Esophagus (tissue), 2 donors: ENCODE results near the gene SEMA5A. TPM values are rescaled to one million over a fixed set of nuclear protein-coding genes. Genes with fewer than 3 reads are reported as not detected.
A peak's percentile ranks its signal among the peaks of the same experiment; 100 is the strongest.

ENCODE experiments used
- H3K27ac ChIP-seq, 2 donors: one replicate each; pipeline ENCODE4 v1.5.1; 2013; ENCODE audit warnings: low read depth in 2 of 2, mild to moderate bottlenecking in 2 of 2, inconsistent platforms in 1 of 2, low read length in 1 of 2, moderate library complexity in 1 of 2
- H3K27me3 ChIP-seq, 2 donors: one replicate each; pipeline ENCODE4 v1.6.1; 2013; ENCODE audit warnings: low read length in 2 of 2, control low read depth in 1 of 2, mild to moderate bottlenecking in 1 of 2; ENCODE audit not compliant: insufficient read depth in 2 of 2, control insufficient read depth in 1 of 2
- H3K36me3 ChIP-seq, 2 donors: one replicate each; pipeline ENCODE4 v1.6.1; 2013; ENCODE audit warnings: low read length in 1 of 2; ENCODE audit not compliant: control insufficient read depth in 2 of 2, insufficient read depth in 2 of 2
- H3K4me1 ChIP-seq, 2 donors: one replicate each; pipeline ENCODE4 v1.6.1; 2013; ENCODE audit warnings: low read length in 1 of 2; ENCODE audit not compliant: control insufficient read depth in 2 of 2, insufficient read depth in 2 of 2
- H3K4me3 ChIP-seq, 2 donors: one replicate each; pipeline ENCODE4 v1.5.1; 2013; ENCODE audit warnings: low read length in 2 of 2, mild to moderate bottlenecking in 2 of 2, low read depth in 1 of 2, moderate library complexity in 1 of 2
- H3K9me3 ChIP-seq, 2 donors: one replicate each; pipeline ENCODE4 v1.6.1; 2013; ENCODE audit warnings: mild to moderate bottlenecking in 2 of 2, low read depth in 1 of 2, low read length in 1 of 2, moderate library complexity in 1 of 2; ENCODE audit not compliant: control insufficient read depth in 2 of 2, insufficient read depth in 1 of 2
- WGBS, 2 donors: extraction: QIAGEN DNeasy Blood & Tissue Kit; methylation state at CpG; one replicate each; pipeline ENCODE4 v1.1.7; 2013; 5-methylcytosine and 5-hydroxymethylcytosine counted together
- polyA plus RNA-seq, 2 donors: library from polyadenylated mRNA; stranded (reverse); fragments of 200-250 nt; gene quantifications; one replicate each; pipeline ENCODE4 v1.2.3, GENCODE V29; 2013
- donor health status: healthy with polysubstance abuse.
- donor health status: Bipolar disorder and iron deficiency.

Gene SEMA5A
- polyA plus RNA-seq, 2 donors: 1.3 to 1.9 TPM

DNA sequence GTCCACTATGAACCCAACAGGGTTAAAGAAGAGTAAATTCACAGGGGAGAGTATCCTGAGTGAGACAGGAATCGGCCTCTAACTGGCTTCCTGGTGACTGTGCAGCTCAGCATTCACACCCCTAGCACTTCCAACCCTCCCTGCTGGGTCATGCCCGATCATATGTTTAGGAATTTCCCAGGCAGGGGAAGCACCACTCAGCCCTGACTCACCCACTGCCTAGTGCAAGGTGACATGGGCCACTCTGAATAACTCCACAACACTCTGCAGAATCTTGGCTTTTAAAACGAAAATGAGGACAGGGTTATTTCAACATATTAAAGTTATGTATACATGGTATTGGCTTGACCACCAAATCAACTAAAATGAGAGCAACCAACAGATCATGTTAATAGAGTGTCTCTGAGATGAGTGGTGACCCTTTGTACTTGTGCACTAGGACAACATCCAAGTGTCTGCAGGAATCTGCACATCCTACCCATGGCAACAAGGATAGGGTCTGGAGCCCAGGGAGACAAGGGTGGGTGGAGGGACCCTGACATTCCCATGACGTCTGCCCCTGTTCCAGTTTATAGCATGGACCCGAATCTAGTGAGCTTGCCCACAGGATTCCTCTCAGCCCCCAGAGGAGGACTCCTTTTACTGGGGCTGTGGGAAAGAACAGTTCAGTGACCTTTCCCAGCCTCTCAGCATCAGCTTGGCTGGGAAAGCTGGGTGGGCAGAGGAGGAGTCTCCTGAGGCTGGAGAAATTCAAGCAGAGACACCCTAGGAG lies 485.8 kb downstream of the SEMA5A start:
- 39 to 54% methylated on average over 5 of the region's 5 CpGs for WGBS, 2 donors
- Histone ChIP-seq H3K9me3 (peaks cover 0 to 4% of the 10 kb centered on the region in 2 donors), H3K27me3 (no peaks in the 10 kb centered on the region), H3K27ac (peak overlapping the region in 1 of 2 donors; percentile 1), H3K36me3 (no peaks in the 10 kb centered on the region), H3K4me1 (peaks cover 0 to 2% of the 10 kb centered on the region in 2 donors), H3K4me3 (no peak overlapping the region)

GRCh38 chr5:9058666-9059065 lies 487.2 kb downstream of the SEMA5A start:
- Histone ChIP-seq H3K27ac (peak overlapping the region in 1 of 2 donors; percentile 29), H3K4me3 (no peak overlapping the region), H3K36me3 (no peaks in the 10 kb centered on the region), H3K9me3 (peaks cover 0 to 4% of the 10 kb centered on the region in 2 donors), H3K4me1 (peaks cover 2 to 7% of the 10 kb centered on the region in 2 donors), H3K27me3 (no peaks in the 10 kb centered on the region)
- WGBS, 2 donors: 60 to 90% methylated on average over 1 of the region's 1 CpG

GRCh38 chr5:9058161-9058560 lies 487.7 kb downstream of the SEMA5A start:
- H3K9me3 ChIP-seq: peaks cover 0 to 4% of the 10 kb centered on the region in 2 donors

DNA sequence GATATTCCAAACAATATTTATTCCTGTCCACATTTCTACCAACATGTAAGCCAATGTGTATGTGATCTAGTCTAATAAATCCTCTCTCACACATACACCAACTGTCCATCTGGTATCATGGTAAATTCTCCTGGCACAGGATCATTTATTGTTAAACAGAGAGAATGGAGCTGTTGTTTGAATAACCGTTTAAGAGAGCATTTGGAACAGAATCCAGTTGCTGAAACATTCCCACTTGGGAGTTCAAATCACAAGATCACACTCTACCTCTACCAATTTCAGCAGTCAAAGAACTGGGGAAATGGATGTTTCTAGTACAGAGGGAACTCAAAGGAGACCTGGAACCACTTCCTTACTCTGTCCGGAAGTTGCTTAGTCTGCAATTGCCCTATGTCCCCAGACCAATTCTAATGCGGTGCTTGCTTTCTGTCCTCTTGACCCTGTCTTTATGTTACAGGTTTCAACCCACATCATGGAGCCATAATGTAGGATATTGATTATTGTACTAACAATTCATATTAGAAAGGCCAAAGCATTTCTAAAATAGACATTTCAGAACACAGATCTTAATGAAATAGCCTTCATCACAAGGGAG lies 488.4 kb downstream of the SEMA5A start:
- peaks cover 2 to 7% of the 10 kb centered on the region in 2 donors for H3K4me1 ChIP-seq
- no peaks in the 10 kb centered on the region for H3K27me3 ChIP-seq
- no peaks in the 10 kb centered on the region for H3K36me3 ChIP-seq
- H3K9me3 ChIP-seq: peaks cover 0 to 2% of the 10 kb centered on the region in 2 donors
- H3K4me3 ChIP-seq: no peak overlapping the region
- H3K27ac ChIP-seq: no peak overlapping the region
- WGBS, 2 donors: 72 to 77% methylated on average over 3 of the region's 3 CpGs

More at GRCh38 chr5:9058161-9058560, 487.7 kb downstream of the SEMA5A start:
- no peak overlapping the region for H3K4me3 ChIP-seq
- no peak overlapping the region for H3K27ac ChIP-seq
- H3K4me1 ChIP-seq: peaks cover 2 to 7% of the 10 kb centered on the region in 2 donors
- H3K27me3 ChIP-seq: no peaks in the 10 kb centered on the region
- H3K36me3 ChIP-seq: no peaks in the 10 kb centered on the region

DNA sequence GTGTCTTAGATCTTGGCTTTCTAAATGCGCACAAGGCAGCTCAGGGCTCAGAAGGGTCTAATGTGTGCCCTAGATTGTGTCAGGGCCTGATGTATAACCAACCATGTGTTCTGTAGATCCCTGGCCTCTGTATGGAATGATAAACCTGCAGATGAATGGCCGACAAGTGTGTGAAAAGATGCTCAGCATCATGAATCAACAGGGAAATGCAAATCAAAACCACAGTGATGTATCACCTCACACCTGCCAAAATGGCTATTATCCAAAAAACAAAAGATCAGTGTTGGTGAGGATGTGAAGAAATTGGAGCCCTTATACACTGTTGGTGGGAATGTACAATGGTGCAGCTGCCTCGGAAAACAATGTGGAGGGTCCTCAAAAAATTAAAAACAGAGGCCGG lies 489.8 kb downstream of the SEMA5A start:
- Histone ChIP-seq H3K27me3 (no peaks in the 10 kb centered on the region), H3K4me1 (peaks cover 4 to 7% of the 10 kb centered on the region in 2 donors), H3K36me3 (no peaks in the 10 kb centered on the region), H3K9me3 (no peaks in the 10 kb centered on the region), H3K27ac (peak overlapping the region in 1 of 2 donors; percentile 42), H3K4me3 (no peak overlapping the region)
- WGBS, 2 donors: 82 to 91% methylated on average over 4 of the region's 4 CpGs

GRCh38 chr5:9054821-9055589 lies 490.9 kb downstream of the SEMA5A start:
- Histone ChIP-seq H3K4me3 (no peak overlapping the region), H3K27ac (peak overlapping the region; percentile 56 to 87), H3K9me3 (no peaks in the 10 kb centered on the region), H3K4me1 (peaks cover 4% of the 10 kb centered on the region in 2 donors), H3K27me3 (no peaks in the 10 kb centered on the region), H3K36me3 (no peaks in the 10 kb centered on the region)
- 40 to 52% methylated on average over 3 of the region's 3 CpGs for WGBS, 2 donors

- Histone ChIP-seq H3K27me3 (no peaks in the 10 kb centered on the region), H3K27ac (peak overlapping the region; percentile 55 to 71), H3K9me3 (no peaks in the 10 kb centered on the region), H3K4me3 (no peak overlapping the region), H3K36me3 (no peaks in the 10 kb centered on the region), H3K4me1 (peaks cover 4% of the 10 kb centered on the region in 2 donors)
- WGBS, 2 donors: 70 to 75% methylated on average over 6 of the region's 6 CpGs
These were observed 491.6 kb downstream of the SEMA5A start for GRCh38 chr5:9054322-9054721.

- no peaks in the 10 kb centered on the region for H3K36me3 ChIP-seq
- H3K4me1 ChIP-seq: peaks cover 4% of the 10 kb centered on the region in 2 donors
- no peaks in the 10 kb centered on the region for H3K27me3 ChIP-seq
- no peak overlapping the region for H3K4me3 ChIP-seq
- no peak overlapping the region for H3K27ac ChIP-seq
- 65 to 71% methylated on average over 4 of the region's 4 CpGs for WGBS, 2 donors
- no peaks in the 10 kb centered on the region for H3K9me3 ChIP-seq
These were observed 493.5 kb downstream of the SEMA5A start for GRCh38 chr5:9052421-9052820.

- no peaks in the 10 kb centered on the region for H3K9me3 ChIP-seq
- no peak overlapping the region for H3K27ac ChIP-seq
- 92 to 94% methylated on average over 11 of the region's 11 CpGs for WGBS, 2 donors
- H3K4me3 ChIP-seq: no peak overlapping the region
- H3K36me3 ChIP-seq: no peaks in the 10 kb centered on the region
- H3K27me3 ChIP-seq: no peaks in the 10 kb centered on the region
- peaks cover 4% of the 10 kb centered on the region in 2 donors for H3K4me1 ChIP-seq
These were observed 494.1 kb downstream of the SEMA5A start for GRCh38 chr5:9051779-9052178.
